ENCODE data around the gene TMEM239.

DNA sequence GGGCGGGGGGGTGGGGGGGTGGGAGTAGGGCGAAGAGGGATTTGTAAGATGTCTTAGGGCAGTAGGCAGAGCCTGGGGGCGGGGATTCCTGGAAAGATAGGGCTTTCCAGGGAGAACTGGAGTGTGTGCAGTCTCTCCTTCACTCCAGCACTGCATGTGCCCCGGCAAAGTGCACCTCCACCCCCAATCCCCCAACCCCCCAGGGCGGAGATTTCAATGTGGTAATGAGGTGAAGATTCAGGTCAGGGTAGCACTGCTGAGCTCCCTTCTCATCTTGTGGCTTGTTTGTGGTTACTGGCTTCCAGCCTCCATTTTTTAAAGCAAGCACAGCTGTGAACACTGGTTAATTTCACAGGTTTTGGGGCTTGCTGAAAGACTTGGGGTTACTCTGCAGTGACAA, 5.9 kb downstream of the TMEM239 start:
- TF ChIP-seq SP1 (IDR thresholded peaks at IDR 0.05): no peak
- no peak for TF ChIP-seq SUZ12 (IDR thresholded peaks at IDR 0.05)
- TF ChIP-seq NFRKB (IDR thresholded peaks at IDR 0.05): no peak
- no peak for TF ChIP-seq FOXA1 (IDR thresholded peaks at IDR 0.05)
- no peak for TF ChIP-seq FOXM1 (IDR thresholded peaks at IDR 0.05; ENCODE audit: borderline replicate concordance)
- no peak for TF ChIP-seq PKNOX1 (IDR thresholded peaks at IDR 0.05)
- TF ChIP-seq BHLHE40 (IDR thresholded peaks at IDR 0.05; ENCODE audit: borderline replicate concordance): no peak
- TF ChIP-seq FOXK2 (IDR thresholded peaks at IDR 0.05): no peak
- no peak for TF ChIP-seq ARNT (IDR thresholded peaks at IDR 0.05)
- TF ChIP-seq HDGF (IDR thresholded peaks at IDR 0.05; ENCODE audit: borderline replicate concordance): no peak

All from HEK293T (cell line).